Measurements from ENCODE around the gene ARHGEF40.
"Not testable (repeated sequence)": the region's sequence is repeated elsewhere in the genome, so short reads cannot be mapped to it uniquely, and the experiment has no call there.

Gene ARHGEF40

DNA sequence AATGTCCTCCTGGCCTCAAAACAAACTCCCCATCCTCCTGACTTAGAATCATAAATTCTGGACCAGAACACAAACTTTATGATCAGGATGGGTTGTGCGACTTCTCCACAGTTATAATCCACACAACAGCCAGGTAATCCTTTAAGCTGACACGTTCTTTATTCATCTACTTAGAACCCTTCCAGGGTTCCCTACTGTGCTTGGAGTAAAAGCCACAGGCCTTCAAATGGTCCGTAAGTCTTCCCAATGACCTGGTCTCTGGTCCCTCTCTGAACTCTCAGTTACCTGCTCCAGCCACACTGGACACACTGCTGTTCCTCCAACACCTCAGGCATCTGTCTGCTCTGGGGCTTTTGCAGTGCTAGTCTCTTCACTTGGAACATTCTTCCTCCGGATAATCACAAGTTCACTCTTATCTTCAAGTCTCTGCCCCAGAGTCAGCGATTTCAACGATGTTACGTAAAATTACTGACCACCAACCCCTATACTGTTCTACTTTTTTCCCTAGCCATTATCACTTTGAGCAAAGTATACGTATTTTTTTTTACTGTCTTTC, 29.7 kb upstream of the ARHGEF40 start:
- no peak for DNase-seq

GRCh38 chr14:21040941-21041340, 29.2 kb upstream of the ARHGEF40 start:
- DNase-seq: not testable (repeated sequence)

- DNase-seq: no peak
Measured at GRCh38 chr14:21041676-21042433, 28.2 kb upstream of the ARHGEF40 start, which contains the start of gene RNASE7. Gene RNASE7 (plus strand): TSS chr14:21042362. CDS start chr14:21042993, 631 bp downstream.

GRCh38 chr14:21042918-21043317, 27.2 kb upstream of the ARHGEF40 start:
- no peak for DNase-seq

DNA sequence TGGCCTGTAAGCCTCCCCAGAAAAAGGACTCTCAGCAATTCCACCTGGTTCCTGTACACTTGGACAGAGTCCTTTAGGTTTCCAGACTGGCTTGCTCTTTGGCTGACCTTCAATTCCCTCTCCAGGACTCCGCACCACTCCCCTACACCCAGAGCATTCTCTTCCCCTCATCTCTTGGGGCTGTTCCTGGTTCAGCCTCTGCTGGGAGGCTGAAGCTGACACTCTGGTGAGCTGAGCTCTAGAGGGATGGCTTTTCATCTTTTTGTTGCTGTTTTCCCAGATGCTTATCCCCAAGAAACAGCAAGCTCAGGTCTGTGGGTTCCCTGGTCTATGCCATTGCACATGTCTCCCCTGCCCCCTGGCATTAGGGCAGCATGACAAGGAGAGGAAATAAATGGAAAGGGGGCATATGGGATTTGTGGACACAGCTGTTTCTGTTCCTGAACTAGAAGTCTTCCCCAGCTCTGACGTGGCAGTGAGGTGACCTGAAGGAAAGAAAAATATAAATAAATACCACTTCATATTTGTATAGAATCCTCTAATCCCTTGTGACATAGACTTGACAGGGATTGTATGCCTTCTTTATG, 26.6 kb upstream of the ARHGEF40 start:
- DNase-seq: no peak

GRCh38 chr14:21043974-21044618, 26.0 kb upstream of the ARHGEF40 start:
- DNase-seq: peak; percentile 32

- DNase-seq: no peak
Measured at GRCh38 chr14:21047378-21047781, 22.7 kb upstream of the ARHGEF40 start.

DNA sequence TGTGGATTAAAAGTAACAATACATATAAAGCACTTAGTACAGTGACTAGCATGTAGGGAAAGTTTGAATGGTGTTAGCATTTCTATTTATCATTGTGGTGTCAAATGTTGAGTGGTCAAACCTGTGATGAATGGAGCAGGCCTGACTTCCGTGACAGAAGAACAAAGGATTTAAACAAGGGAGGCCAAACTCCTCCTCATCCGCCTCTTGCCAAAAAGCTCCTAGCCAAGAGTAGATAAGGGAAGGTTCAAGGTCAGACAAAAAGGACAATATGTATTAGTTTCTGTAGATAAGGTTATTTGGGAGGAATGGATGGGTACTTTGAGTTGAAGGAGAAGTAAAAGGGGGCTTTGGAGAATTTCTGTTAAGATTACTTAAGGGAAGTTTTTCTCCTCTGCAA, 21.5 kb upstream of the ARHGEF40 start:
- no peak for DNase-seq

- DNase-seq: no peak
Measured at GRCh38 chr14:21049271-21049673, 20.8 kb upstream of the ARHGEF40 start.

GRCh38 chr14:21050597-21050996, 19.5 kb upstream of the ARHGEF40 start:
- no peak for DNase-seq

GRCh38 chr14:21053184-21054122, 16.7 kb upstream of the ARHGEF40 start:
- DNase-seq: no peak

DNA sequence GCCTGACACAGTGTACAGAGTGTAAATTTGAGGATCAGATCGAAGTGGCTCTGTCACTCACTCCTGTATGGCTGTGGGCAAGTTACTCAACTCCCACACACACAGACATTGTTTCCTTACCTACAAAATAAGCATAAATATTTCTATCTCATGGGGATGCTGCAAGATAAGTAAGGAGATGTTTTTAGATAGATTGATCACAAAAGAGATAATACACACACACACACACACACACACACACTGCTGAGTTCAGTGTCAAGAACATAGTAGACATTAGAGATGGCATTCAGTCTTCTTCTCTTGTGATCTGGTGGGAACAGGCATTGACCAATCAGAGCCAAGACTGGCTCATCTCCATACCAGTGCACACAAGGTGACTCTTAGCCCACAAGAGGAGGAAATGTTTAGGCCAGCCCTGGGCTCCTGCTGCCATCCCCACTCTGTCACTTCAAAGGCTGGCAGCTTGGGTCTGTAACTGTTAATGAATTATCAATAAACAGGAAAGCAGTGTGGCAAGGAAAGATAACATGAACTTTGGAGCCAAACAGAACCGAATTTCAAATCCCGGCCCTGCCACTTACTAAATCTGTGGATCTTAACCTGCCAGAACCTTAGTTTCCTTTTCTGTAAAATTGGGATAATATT, 15.9 kb upstream of the ARHGEF40 start:
- DNase-seq: no peak

DNA sequence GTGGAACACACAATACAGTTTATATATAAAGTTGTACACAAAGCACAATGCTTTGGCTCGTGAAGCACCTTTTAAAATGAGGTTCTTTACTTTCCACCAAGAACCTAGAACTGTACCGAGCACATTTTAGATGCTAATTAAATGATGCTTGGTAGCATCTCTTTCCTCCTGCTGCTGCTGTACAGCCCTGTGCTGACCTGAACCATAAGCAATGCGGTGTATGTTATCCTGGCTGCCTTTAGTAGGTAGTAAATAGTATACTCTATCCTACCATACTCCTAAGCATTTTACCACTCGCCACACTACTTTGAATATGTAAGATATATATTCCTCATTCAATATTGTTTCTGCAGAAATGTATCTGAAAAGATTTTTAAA, 15.3 kb upstream of the ARHGEF40 start:
- no peak for DNase-seq

- DNase-seq: no peak
Measured at GRCh38 chr14:21055432-21056117, 14.5 kb upstream of the ARHGEF40 start.

DNA sequence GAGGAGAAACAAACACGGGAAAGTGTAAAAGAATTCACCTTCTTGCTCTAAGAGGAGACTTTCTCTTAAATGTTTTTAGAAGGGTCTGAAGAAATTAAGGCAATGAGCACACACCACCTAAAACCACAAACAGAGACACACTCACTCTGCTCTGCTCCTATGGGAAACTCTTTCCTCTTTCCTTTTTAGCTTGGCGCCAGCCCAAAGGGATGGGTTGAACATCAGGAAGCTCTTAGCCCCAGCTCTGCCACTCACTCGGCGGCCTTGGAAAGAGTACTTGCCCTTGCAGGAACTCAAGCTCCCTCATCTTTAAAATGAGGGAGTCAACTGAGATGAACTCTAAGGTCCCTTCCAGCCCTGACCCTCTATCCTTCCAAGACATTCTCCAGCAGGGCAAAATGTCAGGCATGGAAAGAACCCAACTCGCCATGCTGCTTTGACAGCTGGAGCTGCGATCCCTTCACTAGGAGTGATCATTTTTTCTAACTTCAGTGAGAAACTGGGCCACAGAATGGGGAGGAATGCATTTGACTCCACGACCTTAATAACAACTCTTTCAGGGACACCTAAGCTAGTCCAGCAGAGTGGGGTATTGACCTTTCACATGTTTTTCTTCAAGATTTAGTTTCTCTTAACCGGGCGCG, 13.5 kb upstream of the ARHGEF40 start:
- DNase-seq: no peak

DNA sequence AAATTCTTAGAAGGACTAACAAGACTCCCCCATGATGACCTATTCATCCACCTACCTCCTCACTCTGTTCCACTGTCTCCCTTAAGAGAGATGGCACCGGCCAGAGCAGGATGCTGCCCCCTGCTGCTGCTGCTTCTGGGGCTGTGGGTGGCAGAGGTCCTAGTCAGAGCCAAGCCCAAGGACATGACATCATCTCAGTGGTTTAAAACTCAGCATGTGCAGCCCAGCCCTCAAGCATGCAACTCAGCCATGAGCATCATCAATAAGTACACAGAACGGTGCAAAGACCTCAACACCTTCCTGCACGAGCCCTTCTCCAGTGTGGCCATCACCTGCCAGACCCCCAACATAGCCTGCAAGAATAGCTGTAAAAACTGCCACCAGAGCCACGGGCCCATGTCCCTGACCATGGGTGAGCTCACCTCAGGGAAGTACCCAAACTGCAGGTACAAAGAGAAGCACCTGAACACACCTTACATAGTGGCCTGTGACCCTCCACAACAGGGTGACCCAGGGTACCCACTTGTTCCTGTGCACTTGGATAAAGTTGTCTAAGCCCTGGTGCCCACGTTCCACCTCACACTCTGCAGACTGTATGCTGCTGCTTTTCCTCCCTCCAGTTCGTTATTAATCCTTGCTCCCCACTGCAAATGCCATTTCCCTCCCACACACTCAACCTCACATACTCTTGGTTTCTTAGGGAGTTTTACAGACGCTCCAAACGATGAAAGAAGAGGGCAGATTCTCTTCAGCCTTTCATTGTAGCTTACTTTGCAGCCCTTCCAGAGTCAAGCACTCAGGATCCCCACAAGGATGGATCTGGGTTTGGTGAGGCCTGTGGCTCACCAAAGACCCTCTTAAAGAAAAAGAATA, 12.1 kb upstream of the ARHGEF40 start, which contains the start of gene RNASE8:
RNASE8 (plus strand) TSS at position 20 of the 873 bp plus-strand sequence; CDS start at position 91, 71 bp downstream.
- DNase-seq: no peak

GRCh38 chr14:21058903-21059302, 11.2 kb upstream of the ARHGEF40 start:
- no peak for DNase-seq

- DNase-seq: no peak
Measured at GRCh38 chr14:21059842-21060613, 10.1 kb upstream of the ARHGEF40 start.
